GM19468 (cell line): Measurements from ENCODE around the gene CACNG4.

ENCODE experiments used
- ATAC-seq: cut with Tn5 transposase; IDR thresholded peaks from one replicate; pipeline ENCODE4 v1.9.1; 2021; ENCODE audit warnings: mild to moderate bottlenecking, moderate library complexity, moderate number of reproducible peaks; ENCODE audit not compliant: unreplicated experiment; ENCODE audit errors: extremely low read depth

The CACNG4 gene

GRCh38 chr17:67011527-67012175 is 47.1 kb downstream of the CACNG4 start:
- ATAC-seq: no peak

DNA sequence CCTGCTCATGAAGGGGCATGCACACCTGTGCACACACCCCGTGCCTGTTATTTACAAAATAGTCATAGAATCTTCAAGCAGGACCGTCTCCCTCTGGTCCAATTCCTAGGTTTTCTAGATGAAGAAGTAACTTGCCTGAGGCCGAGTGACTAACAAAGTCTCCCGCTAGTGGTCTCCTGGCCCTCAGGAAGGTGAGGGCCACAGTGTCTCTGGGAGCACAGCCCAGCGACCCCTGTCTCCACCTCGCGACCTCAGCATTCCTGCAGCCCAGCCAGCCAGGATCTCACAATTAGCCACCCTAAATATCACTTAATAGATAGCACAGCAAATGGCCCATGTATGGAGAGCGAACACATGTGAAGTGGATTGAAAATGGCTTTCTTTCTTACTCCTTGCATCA is 49.4 kb downstream of the CACNG4 start:
- ATAC-seq: no peak

DNA sequence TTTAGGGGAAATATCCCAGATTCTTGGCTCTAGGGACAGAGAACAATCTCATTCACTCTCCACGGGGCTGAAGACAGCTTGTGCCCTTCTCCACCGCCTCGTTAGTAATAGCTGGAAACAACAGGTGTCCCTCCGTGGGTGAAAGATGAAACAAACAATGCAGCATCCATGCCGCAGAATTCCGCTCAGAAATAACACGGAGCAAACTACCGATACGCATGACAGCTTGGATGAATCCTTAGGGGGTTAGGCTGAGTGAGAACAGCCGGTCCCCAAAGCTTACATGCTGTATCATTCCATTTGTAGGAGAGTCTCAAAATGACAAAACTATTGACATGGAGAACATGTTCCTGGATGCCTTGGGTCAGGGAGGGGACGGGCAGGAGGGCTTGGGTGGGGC is 50.5 kb downstream of the CACNG4 start:
- no peak for ATAC-seq

- no peak for ATAC-seq
These were observed 51.7 kb downstream of the CACNG4 start for GRCh38 chr17:67016039-67016762.

GRCh38 chr17:67017910-67018309 is 53.4 kb downstream of the CACNG4 start:
- ATAC-seq: no peak

- ATAC-seq: no peak
These were observed 54.2 kb downstream of the CACNG4 start for GRCh38 chr17:67018471-67019434.

- no peak for ATAC-seq
These were observed 55.3 kb downstream of the CACNG4 start for GRCh38 chr17:67019809-67020208.

- no peak for ATAC-seq
These were observed 55.8 kb downstream of the CACNG4 start for GRCh38 chr17:67020293-67020766.

- no peak for ATAC-seq
These were observed 56.7 kb downstream of the CACNG4 start for GRCh38 chr17:67021196-67021595.

- ATAC-seq: no peak
These were observed 57.4 kb downstream of the CACNG4 start for GRCh38 chr17:67021743-67022450.

- no peak for ATAC-seq
These were observed 57.9 kb downstream of the CACNG4 start for GRCh38 chr17:67022451-67022810.

DNA sequence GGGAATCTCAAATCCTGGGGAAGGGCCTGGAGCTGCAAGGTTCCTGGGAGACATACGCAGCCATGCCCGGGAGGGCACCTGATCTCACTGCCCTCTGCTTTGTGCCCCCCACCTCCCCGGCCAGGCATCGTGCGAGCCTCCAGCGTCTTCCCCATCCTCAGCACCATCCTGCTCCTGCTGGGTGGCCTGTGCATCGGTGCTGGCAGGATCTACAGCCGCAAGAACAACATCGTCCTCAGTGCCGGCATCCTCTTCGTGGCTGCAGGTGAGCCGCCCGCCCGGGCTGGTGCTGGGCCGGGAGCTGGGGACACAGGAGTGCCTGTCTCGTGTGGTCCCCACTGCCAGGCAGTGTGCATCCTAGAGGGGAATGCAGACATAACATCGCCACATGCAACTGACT is 60.2 kb downstream of the CACNG4 start:
- ATAC-seq: no peak

DNA sequence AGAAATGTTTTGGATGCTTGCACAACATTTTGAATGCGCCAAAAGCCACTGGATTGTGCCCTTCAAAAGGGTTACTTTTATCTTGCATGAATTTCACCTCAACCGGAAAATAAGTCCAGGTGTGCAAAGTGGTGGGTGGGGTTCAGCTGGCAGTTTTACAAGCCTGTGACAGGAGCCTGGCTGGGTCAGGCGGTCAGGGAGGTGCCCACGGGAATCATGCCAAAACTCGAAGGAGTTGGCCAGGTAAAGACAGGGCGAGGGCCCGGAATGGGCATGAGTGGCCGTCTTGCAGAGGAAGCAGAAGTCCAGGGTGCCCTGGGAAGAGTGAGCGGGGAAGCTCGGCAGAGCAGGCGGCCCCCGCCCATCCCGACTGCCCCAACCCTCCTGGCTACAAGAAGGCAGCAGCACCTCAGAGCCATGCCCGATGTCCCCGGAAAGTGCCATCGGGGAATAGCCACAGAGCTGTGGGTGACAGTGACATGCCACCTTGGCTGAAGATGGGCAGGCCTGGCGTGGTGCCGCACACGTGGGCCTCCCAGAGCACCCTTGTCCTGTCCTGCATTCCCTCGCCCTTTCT is 60.8 kb downstream of the CACNG4 start:
- no peak for ATAC-seq

DNA sequence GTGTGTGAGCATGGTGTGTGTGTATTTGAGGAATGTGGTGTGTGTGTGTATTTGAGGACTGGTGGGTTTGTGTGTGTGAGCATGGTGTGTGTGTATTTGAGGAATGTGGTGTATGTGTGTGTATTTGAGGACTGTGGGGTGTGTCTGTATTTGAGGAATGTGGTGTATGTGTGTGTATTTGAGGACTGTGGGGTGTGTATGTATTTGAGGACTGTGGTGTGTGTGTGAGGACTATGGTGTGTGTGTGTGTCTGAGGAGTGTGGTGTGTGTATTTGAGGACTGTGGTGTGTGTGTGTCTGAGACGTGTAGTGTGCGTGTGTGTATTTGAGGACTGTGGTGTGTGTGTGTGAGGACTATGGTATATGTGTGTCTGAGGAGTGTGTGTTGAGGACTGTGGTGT is 61.8 kb downstream of the CACNG4 start:
- ATAC-seq: no peak

DNA sequence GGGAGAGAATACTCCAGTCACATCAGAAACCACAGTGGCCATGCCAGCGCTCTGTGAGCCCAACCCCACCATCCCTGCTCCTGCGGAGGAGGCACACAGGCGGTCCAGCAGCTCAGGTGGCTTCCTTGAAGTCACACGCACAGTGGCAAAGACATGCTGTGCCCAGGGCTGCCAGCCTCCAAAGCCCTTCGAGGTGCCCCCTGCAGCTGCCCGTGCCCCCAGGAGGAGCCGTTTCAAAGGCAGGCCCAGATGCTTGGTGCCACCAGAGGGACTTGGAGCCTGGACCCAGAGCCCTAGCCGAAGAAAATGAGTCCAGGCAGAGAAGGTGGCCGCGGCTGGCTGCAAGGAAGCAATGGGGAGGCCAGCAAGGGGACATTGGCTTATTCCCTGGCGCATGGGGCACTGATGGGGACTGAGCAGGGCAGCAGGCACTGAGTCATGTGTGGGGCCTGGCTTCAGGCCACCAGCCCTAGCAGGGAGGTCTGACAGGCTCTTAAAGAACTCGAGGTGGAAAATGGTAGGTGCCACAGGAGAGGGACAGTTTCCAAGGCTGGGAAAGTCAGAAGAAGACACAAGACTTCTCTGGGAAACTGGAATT is 62.6 kb downstream of the CACNG4 start:
- no peak for ATAC-seq

DNA sequence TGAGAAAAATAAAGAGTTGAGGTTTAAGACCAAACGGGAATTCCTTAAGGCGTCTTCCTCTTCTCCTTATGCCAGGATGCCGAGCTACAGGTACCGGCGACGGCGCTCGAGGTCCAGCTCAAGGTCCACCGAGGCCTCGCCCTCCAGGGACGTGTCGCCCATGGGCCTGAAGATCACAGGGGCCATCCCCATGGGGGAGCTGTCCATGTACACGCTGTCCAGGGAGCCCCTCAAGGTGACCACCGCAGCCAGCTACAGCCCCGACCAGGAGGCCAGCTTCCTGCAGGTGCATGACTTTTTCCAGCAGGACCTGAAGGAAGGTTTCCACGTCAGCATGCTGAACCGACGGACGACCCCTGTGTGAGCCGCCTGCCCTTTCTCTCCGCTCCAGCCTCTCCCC is 66.1 kb downstream of the CACNG4 start:
- no peak for ATAC-seq

- no peak for ATAC-seq
These were observed 67.9 kb downstream of the CACNG4 start for GRCh38 chr17:67032382-67032781.

- ATAC-seq: no peak
These were observed 68.5 kb downstream of the CACNG4 start for GRCh38 chr17:67032985-67033384.

- no peak for ATAC-seq
These were observed 69.1 kb downstream of the CACNG4 start for GRCh38 chr17:67033613-67034012.
